Measurements from ENCODE around the gene CARD18.
"Not testable (repeated sequence)": the region's sequence is repeated elsewhere in the genome, so short reads cannot be mapped to it uniquely, and the experiment has no call there.

DNA sequence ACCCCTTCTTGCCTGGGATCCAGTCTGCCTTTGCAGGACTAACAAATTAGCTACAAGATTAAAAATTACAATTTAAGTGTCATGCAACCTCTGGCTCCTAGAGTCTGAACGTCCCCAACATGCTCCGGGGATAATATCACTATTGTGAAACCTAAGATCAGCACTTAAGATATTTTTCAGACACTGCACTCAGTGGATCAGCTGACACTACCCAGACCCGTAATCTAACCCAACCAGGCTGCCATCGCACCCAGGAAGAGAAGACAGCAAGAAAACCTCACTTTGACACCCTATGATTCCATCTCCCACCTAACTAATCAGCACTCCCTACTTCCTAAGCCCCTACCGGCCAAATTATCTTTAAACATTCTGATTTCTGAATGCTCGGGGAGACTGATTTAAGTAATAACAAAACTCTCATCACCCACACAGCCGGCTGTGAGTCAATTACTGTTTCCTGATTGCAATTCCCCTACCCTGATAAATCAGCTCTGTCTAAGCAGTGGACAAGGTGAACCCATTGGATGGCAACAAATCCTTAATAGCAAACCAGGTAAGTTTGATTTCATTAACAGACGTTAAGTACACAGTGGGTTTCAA is 32.2 kb downstream of the CARD18 start:
- TF ChIP-seq, protein P1, sequence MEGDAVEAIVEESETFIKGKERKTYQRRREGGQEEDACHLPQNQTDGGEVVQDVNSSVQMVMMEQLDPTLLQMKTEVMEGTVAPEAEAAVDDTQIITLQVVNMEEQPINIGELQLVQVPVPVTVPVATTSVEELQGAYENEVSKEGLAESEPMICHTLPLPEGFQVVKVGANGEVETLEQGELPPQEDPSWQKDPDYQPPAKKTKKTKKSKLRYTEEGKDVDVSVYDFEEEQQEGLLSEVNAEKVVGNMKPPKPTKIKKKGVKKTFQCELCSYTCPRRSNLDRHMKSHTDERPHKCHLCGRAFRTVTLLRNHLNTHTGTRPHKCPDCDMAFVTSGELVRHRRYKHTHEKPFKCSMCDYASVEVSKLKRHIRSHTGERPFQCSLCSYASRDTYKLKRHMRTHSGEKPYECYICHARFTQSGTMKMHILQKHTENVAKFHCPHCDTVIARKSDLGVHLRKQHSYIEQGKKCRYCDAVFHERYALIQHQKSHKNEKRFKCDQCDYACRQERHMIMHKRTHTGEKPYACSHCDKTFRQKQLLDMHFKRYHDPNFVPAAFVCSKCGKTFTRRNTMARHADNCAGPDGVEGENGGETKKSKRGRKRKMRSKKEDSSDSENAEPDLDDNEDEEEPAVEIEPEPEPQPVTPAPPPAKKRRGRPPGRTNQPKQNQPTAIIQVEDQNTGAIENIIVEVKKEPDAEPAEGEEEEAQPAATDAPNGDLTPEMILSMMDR (IDR thresholded peaks at IDR 0.05): not testable (repeated sequence)
- not testable (repeated sequence) for TF ChIP-seq POLR2A, POLR2AphosphoS5, EP300 (IDR thresholded peaks at IDR 0.05)
